Measurements from ENCODE around the gene BRPF1. TPM values are rescaled to one million over a fixed set of nuclear protein-coding genes. Genes with fewer than 3 reads are reported as not detected.

BRPF1 gene
- total RNA-seq, 1 donor from 2014 or later, result 44.6 TPM

DNA sequence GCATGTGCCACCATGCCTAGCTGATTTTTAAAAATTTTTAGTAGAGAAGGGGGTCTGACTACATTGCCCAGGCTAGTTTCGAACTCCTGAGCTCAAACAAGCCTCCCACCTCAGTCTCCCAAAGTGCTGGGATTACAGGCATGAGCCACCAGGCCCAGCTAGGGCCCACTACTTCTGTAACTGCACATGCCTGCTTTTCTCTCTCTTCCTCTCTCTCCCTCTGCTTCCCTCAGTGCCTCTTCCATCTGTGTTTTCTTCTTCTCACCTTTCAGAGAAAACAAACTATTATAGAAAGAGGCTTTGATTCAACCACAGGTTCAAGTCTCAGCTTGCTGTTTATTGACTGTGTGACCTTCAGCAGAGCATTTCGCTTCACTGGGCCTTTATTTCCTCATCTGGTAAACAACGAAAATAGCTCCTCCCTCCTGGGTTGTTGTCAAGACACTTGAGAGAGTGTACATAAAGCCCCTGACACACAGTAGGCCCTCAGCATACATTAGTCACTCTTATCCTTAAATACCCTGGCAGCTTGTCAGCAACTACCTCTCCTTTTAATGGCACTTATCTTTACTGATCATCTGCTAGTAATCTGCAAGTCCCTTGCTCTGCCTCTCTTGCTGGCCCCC is 50.6 kb downstream of the BRPF1 start:
- DNase-seq (ENCODE audit: low spot score), result no peak
- Mint-ChIP-seq H3K27ac (peak overlapping the region; percentile 49), H3K36me3 (ENCODE audit: low read depth) (peaks cover 43% of the 10 kb centered on the region), H3K9me3 (peaks cover 3% of the 10 kb centered on the region), H3K4me1 (ENCODE audit: low read depth) (peaks cover 58% of the 10 kb centered on the region), H3K27me3 (ENCODE audit: insufficient read depth) (no peaks in the 10 kb centered on the region), H3K4me3 (no peak overlapping the region)
- intact Hi-C loops (cut with micrococcal nuclease), result no loop called here

DNA sequence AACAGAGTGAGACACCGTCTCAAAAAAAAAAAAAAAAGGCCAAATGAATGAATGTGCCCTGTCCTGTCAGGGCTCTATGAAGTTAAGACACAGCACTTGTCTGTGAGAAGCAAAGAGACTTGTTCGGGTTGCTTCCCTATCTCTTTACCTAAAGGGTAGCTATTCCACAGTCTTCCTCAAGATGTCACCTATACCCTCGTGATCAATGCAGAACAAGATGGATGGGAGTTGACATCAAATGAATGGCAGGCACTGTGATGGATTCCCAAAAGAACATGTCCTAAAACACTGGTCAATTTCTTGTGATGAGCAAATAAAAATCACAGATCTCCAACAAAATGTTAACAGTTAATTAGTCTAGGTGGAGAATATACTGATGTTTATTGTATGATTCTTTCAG is 51.2 kb downstream of the BRPF1 start:
- Mint-ChIP-seq H3K4me1 (ENCODE audit: low read depth) (peaks cover 58% of the 10 kb centered on the region), H3K9me3 (peaks cover under 1% of the 10 kb centered on the region), H3K4me3 (no peak overlapping the region), H3K27ac (no peak overlapping the region), H3K27me3 (ENCODE audit: insufficient read depth) (no peaks in the 10 kb centered on the region), H3K36me3 (ENCODE audit: low read depth) (peaks cover 48% of the 10 kb centered on the region)
- DNase-seq (ENCODE audit: low spot score), result no peak
- intact Hi-C loops (cut with micrococcal nuclease), result no loop called here

DNA sequence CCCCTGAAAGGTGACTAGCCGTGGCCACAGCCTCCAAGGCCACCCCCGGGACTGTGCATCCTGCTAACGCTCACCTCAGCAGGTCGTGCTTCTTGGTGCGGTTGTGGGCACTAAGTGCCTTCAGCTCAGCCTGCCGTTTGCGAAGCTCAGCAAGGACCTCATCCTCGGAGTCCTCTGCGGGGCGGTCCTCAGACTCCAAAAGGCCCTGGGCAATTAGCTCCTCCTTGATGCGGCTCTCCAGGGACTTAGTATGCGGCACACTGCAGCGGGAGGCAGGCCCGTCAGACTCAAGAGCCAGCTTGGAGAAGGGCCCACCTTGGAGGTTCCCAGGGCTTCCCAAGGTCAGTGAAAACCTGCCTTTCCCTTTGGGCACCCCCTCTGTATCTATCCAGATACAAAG is 52.4 kb downstream of the BRPF1 start:
- Mint-ChIP-seq H3K27ac (no peak overlapping the region), H3K9me3 (no peaks in the 10 kb centered on the region), H3K4me3 (no peak overlapping the region), H3K4me1 (ENCODE audit: low read depth) (peaks cover 49% of the 10 kb centered on the region), H3K36me3 (ENCODE audit: low read depth) (peaks cover 51% of the 10 kb centered on the region), H3K27me3 (ENCODE audit: insufficient read depth) (no peaks in the 10 kb centered on the region)
- intact Hi-C loops (cut with micrococcal nuclease), result no loop called here
- DNase-seq (ENCODE audit: low spot score), result no peak

DNA sequence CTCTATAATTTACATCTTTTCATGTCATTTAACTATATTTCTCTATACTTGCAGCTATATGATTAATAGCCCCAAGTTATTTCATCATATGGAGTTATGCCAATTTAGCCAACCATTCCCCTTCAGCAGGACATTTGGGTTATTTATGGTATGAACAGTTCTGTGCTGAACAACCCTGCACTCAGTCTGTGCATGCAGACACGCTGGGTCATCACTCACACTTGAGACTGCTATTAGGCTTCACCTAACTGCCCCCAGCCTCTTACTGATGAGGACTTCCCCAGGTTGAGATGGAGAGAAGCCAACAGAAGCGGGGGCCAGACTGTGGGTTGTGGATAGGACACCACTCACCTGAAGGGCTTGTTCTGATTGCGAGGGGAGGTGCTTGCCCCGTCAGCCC is 53.4 kb downstream of the BRPF1 start:
- peaks cover 41% of the 10 kb centered on the region for H3K4me1 Mint-ChIP-seq (ENCODE audit: low read depth)
- peak overlapping the region; percentile 48 for H3K27ac Mint-ChIP-seq
- H3K9me3 Mint-ChIP-seq, result no peaks in the 10 kb centered on the region
- DNase-seq (ENCODE audit: low spot score), result no peak
- no peak overlapping the region for H3K4me3 Mint-ChIP-seq
- peaks cover 54% of the 10 kb centered on the region for H3K36me3 Mint-ChIP-seq (ENCODE audit: low read depth)
- intact Hi-C loops (cut with micrococcal nuclease), result no loop called here
- H3K27me3 Mint-ChIP-seq (ENCODE audit: insufficient read depth), result no peaks in the 10 kb centered on the region

DNA sequence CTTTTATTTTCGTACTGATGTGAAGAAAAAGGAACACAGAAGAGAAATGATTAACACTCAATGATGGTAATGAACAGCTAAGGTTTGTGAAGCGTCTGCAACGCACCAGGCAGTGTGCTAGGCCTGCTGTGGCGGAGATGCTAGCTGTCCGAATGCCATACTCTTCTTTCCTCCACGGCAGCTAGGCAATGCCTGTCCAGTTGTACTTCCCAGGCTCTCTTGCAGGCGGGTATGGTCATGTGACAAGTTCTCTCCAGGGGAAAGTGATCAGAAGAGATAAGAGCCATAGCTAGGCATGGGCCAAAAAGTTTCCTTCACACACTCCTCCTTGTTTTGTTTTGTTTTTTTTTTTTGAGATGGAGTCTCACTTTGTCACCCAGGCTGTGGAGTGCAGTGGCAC is 54.1 kb downstream of the BRPF1 start:
- no peaks in the 10 kb centered on the region for H3K9me3 Mint-ChIP-seq
- H3K4me1 Mint-ChIP-seq (ENCODE audit: low read depth), result peaks cover 41% of the 10 kb centered on the region
- no peak overlapping the region for H3K4me3 Mint-ChIP-seq
- intact Hi-C loops (cut with micrococcal nuclease), result loop anchor here (2.0 kb wide), 1 partner anchor 17 kb away; the partner anchor contains the start of gene CAMK1
- no peaks in the 10 kb centered on the region for H3K27me3 Mint-ChIP-seq (ENCODE audit: insufficient read depth)
- no peak overlapping the region for H3K27ac Mint-ChIP-seq
- H3K36me3 Mint-ChIP-seq (ENCODE audit: low read depth), result peaks cover 54% of the 10 kb centered on the region
- no peak for DNase-seq (ENCODE audit: low spot score)

DNA sequence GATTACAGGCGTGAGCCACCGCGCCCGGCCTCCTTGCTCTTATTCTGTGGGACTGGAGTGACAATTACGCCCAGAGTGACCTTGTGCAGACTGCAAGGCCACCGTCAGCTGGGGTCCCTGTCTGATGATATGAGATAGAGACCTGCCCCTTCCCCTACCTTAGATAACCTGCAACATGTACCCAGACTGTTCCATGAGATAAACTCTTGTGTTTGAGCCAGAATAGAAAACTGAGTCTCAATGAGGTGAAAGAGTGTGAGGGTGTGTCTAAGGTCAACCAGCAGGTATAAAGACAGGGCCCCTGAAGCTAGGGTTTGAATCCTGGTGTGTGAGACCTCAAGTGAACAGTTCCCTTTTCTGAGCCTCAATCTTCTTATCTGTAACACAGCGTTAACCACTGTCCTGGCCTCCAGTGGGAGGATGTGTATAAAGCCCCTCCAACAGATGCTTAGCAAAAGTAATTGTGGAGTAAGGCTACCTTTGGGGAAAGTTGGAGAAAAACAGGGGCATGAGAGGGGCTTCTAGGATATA is 54.7 kb downstream of the BRPF1 start:
- peaks cover 41% of the 10 kb centered on the region for H3K4me1 Mint-ChIP-seq (ENCODE audit: low read depth)
- no peak for DNase-seq (ENCODE audit: low spot score)
- intact Hi-C loops (cut with micrococcal nuclease), result loop anchor here (2.0 kb wide), 1 partner anchor 17 kb away; the partner anchor contains the start of gene CAMK1
- no peak overlapping the region for H3K4me3 Mint-ChIP-seq
- H3K27ac Mint-ChIP-seq, result peak overlapping the region; percentile 46
- no peaks in the 10 kb centered on the region for H3K9me3 Mint-ChIP-seq
- no peaks in the 10 kb centered on the region for H3K27me3 Mint-ChIP-seq (ENCODE audit: insufficient read depth)
- H3K36me3 Mint-ChIP-seq (ENCODE audit: low read depth), result peaks cover 53% of the 10 kb centered on the region

DNA sequence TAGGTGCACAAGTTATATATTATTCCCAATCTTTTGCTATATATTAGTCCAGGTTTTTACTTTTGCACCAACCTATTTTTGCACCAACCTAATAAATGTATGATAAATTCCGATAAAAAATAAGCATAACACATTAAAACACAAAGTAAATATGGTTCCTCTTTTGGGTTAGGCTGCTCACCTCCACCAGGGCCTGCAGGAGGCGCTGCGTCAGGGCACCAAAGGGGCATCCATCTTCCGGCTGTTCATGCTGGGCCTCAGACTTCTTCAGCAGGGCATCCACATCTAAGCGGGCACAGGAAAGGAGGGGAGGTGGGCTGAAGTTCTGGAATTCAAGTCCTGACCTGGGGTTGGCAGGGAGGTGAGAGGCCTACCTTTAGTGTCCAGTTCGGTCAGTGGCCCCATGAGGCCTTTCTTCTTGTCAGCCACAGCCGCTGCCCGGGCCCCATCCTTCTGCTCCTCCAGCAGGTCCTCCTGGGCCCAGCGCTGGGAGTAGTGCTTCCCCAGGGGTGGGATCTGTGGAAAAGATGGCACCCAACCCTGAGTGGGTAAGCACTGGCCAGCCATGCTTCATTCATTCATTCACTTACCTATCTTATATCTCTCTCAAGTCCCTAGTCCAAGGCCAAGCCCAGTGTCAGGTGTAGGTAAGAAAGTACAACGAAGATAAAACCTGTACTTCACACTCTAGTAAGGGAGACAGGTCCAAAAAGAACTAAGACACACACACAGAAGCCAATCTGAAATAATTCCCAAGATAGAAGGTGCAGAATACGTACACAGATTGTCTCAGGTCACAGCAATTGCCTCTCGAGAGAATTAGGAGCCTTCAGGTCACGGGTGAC is 55.5 kb downstream of the BRPF1 start:
- peaks cover 55% of the 10 kb centered on the region for H3K36me3 Mint-ChIP-seq (ENCODE audit: low read depth)
- no peak for DNase-seq (ENCODE audit: low spot score)
- intact Hi-C loops (cut with micrococcal nuclease), result loop anchor here (1.0 to 2.0 kb wide), 2 partner anchors 9 to 18 kb away; partner anchors contain the start of gene CAMK1
- peaks cover 46% of the 10 kb centered on the region for H3K4me1 Mint-ChIP-seq (ENCODE audit: low read depth)
- no peaks in the 10 kb centered on the region for H3K9me3 Mint-ChIP-seq
- H3K4me3 Mint-ChIP-seq, result no peak overlapping the region
- H3K27me3 Mint-ChIP-seq (ENCODE audit: insufficient read depth), result no peaks in the 10 kb centered on the region
- H3K27ac Mint-ChIP-seq, result peak overlapping the region; percentile 94

DNA sequence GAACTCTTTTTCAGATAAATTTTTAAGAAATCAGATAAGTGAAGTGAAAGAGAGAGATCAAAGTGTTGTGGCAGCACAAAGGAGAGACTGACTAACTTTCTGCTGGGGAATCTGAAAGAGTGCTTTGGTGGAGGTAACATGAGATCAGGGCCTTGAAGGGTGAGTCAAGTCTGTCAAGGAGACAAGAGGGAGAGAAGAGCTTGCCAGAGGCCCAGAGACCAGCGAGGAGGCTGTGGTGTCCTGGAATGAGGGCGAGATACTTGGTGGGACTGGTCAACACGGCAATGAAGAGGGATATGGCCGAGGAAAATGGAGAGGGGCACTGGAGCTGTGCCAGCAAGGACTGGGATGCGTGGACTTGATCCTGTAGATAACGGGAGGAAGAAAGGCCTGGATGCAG is 56.2 kb downstream of the BRPF1 start:
- intact Hi-C loops (cut with micrococcal nuclease), result loop anchor here (1.0 to 2.0 kb wide), 2 partner anchors 9 to 19 kb away; partner anchors contain the start of gene CAMK1
- Mint-ChIP-seq H3K4me1 (ENCODE audit: low read depth) (peaks cover 46% of the 10 kb centered on the region), H3K27ac (peak overlapping the region; percentile 94), H3K27me3 (ENCODE audit: insufficient read depth) (no peaks in the 10 kb centered on the region), H3K36me3 (ENCODE audit: low read depth) (peaks cover 52% of the 10 kb centered on the region), H3K9me3 (no peaks in the 10 kb centered on the region), H3K4me3 (peak overlapping the region; percentile 12)
- DNase-seq (ENCODE audit: low spot score), result no peak

DNA sequence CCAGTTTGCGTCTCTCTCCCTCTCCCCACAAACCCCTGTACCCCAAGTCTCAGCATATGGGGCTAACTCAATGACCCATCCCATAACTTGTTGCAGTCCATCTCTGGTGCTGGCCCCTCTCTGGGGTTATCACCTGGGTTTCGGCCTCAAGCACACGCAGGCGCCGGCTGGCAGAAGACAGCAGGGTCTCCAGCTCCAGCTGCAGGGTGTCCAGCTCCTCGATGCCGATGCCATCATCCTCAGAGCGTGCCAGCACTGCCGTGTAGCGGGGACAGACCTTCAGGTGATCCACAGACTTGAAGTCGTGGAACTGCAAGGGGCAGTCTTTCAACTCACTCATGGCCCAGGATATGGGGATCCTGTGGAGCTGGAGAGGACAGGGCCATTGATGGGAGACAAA is 59.6 kb downstream of the BRPF1 start:
- intact Hi-C loops (cut with micrococcal nuclease), result loop anchor here (5.0 kb wide), 2 partner anchors 161 to 829 kb away; partner anchors contain the start of genes PRRT3 and RAD18
- Mint-ChIP-seq H3K9me3 (no peaks in the 10 kb centered on the region), H3K4me1 (ENCODE audit: low read depth) (peaks cover 62% of the 10 kb centered on the region), H3K4me3 (peak overlapping the region; percentile 99), H3K27me3 (ENCODE audit: insufficient read depth) (no peaks in the 10 kb centered on the region), H3K36me3 (ENCODE audit: low read depth) (peaks cover 54% of the 10 kb centered on the region), H3K27ac (peak overlapping the region; percentile 100)
- no peak for DNase-seq (ENCODE audit: low spot score)

DNA sequence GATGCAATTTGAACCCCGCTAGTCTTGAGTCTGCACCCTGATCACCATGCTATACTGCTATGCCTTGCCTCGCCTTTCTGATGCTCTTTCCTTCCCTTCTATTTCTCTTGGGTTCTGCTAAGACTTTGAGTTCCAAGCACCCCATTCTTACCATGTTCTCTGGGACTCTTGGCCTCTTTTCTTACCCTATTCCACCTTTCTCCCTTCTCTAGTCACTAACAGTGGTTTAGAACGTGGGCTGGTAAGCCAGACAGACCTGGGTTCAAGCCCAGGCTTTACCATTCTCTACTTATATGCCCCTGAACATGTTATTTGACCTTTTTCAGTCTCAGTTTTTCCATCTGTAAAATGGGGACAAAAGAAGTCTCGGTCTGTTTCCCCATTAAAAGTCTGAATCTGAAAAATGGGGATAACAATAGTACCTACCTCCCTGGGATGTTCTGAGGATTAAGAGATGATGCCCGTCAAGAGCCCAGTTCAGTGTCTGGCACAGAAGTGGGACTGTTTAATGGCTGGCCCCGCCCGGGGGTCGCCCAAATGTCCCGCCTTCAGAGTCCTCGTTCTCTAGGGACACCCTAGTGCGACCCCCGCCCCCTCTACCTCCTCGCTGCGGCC is 60.4 kb downstream of the BRPF1 start:
- H3K4me1 Mint-ChIP-seq (ENCODE audit: low read depth), result peaks cover 57% of the 10 kb centered on the region

DNA sequence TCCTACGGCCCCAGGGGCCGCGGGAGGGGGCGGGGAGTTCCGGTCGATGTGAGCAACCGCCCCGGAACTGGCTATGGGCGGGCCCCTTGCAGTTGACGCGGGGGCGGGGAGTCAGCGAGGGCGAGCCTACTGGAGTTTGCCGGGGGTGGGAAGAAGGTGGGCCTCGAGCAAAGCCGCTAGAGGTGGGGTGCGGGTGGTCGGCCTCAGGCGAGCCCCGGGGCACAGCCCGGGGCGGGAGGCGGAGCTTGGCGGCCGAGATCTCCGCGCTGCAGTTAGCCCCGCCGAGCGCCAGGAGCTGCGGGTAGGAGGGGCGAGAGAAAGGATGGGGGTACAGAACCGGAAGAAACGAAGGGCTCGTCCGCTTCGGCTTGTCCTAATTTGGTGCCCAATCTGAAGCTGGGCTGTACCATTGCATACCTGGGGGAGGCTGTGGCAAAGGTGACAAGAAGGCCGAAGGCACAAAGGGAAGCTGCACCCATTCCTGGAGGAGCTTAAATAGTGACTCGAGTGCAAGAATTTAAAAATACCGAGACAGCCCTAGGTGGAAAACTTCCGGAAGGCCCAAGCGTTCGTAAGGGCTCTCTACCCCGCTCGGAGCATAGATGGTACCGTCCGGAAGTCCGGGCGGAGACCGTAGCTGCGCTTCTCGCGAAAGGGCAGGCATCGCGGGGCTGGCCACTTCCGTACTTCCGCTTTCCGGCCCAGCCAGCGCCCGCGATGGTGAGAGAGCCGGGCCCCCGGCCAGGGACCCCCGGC is 61.0 kb downstream of the BRPF1 start, which contains the start of the genes ARPC4 and TADA3:
Gene ARPC4, plus strand, starts transcription at position 678 of the 756 bp plus-strand sequence. Its CDS starts 40 bp downstream, at position 718.
Gene TADA3, minus strand, starts transcription at position 69 of the 756 bp plus-strand sequence. CDS start 1,007 bp downstream, outside the sequence.
- H3K36me3 Mint-ChIP-seq (ENCODE audit: low read depth), result peaks cover 49% of the 10 kb centered on the region
- peak within 1 kb of the TSS; percentile 99 for H3K4me3 Mint-ChIP-seq
- no peaks in the 10 kb centered on the region for H3K27me3 Mint-ChIP-seq (ENCODE audit: insufficient read depth)
- peaks cover 57% of the 10 kb centered on the region for H3K4me1 Mint-ChIP-seq (ENCODE audit: low read depth)
- H3K9me3 Mint-ChIP-seq, result no peaks in the 10 kb centered on the region
- DNase-seq (ENCODE audit: low spot score), result peak; percentile 89
- intact Hi-C loops (cut with micrococcal nuclease), result loop anchor here (1.0 to 5.0 kb wide), 16 partner anchors 14 to 830 kb away; partner anchors contain the start of genes BRK1, BRPF1, CRELD1 and EMC3
- H3K27ac Mint-ChIP-seq, result peak within 1 kb of the TSS; percentile 100

More for the DNA sequence above, 60.4 kb downstream of the BRPF1 start:
- H3K36me3 Mint-ChIP-seq (ENCODE audit: low read depth), result peaks cover 48% of the 10 kb centered on the region
- DNase-seq (ENCODE audit: low spot score), result no peak
- H3K4me3 Mint-ChIP-seq, result peak overlapping the region; percentile 99
- no peaks in the 10 kb centered on the region for H3K27me3 Mint-ChIP-seq (ENCODE audit: insufficient read depth)
- no peaks in the 10 kb centered on the region for H3K9me3 Mint-ChIP-seq
- intact Hi-C loops (cut with micrococcal nuclease), result loop anchor here (1.0 to 5.0 kb wide), 15 partner anchors 14 to 830 kb away; partner anchors contain the start of genes BRPF1, CRELD1, EMC3 and FANCD2
- H3K27ac Mint-ChIP-seq, result peak overlapping the region; percentile 100

All from activated T-helper 1 cell treated with anti-CD3 and anti-CD28 coated beads, Interleukin-12 subunit alpha, Interleukin-12 subunit beta, Interleukin-2, Interleukin-4 antibody, amounts not matched to agents 30 ng/mL and 10 ng/mL and 1 ng/mL, durations not matched to agents 14 hours and 24 hours and 36 hours (primary cell).